ENCODE data around the gene MSRB2. TPM values are rescaled to one million over a fixed set of nuclear protein-coding genes. Genes with fewer than 3 reads are reported as not detected.

The MSRB2 gene
- total and polyA plus RNA-seq, 2 experiments from 2014 or later = 9.5 to 34.6 TPM

GRCh38 chr10:23063973-23064812 lies 31.2 kb upstream of the MSRB2 start:
- H3F3A ChIP-seq (replicated peaks; ENCODE audit: low read depth) = peaks cover 6% of the 10 kb centered on the region
- Mint-ChIP-seq H3K4me3 (no peak overlapping the region), H3K9me3 (peaks cover 9% of the 10 kb centered on the region), H3K4me1 (peaks cover 29% of the 10 kb centered on the region), H3K27me3 (ENCODE audit: insufficient read depth, low read depth, poor library complexity) (peaks cover 5% of the 10 kb centered on the region), H3K36me3 (ENCODE audit: low read depth) (peaks cover 6% of the 10 kb centered on the region; the same call in 2 of the 3 replicates), H3K27ac (no peak overlapping the region)
- no peak overlapping the region for H3K27ac ChIP-seq (ENCODE audit: low read depth)
- H4K20me1 ChIP-seq (replicated peaks; ENCODE audit: insufficient read depth) = no peaks in the 10 kb centered on the region
- H3K9me2 ChIP-seq (ENCODE audit: insufficient read depth) = no peaks in the 10 kb centered on the region
- TF ChIP-seq CREB1 (CRISPR knock-in tag; IDR thresholded peaks at IDR 0.05; ENCODE audit: low read depth) = no peak
- no peak for TF ChIP-seq ZNF331 (CRISPR knock-in tag; IDR thresholded peaks at IDR 0.05; ENCODE audit: low read depth)
- TF ChIP-seq POLR2AphosphoS5 (IDR thresholded peaks at IDR 0.05; ENCODE audit: low read depth) = no peak
- TF ChIP-seq EZH2phosphoT487 (IDR thresholded peaks at IDR 0.05; ENCODE audit: unreplicated experiment) = no peak
- TF ChIP-seq ZNF462 (CRISPR knock-in tag; IDR thresholded peaks at IDR 0.05) = no peak
- TF ChIP-seq NANOG (IDR thresholded peaks at IDR 0.05; ENCODE audit: borderline replicate concordance) = no peak
- TF ChIP-seq ZNF114 (CRISPR knock-in tag; IDR thresholded peaks at IDR 0.05) = no peak
- no peak for TF ChIP-seq STAT1 (IDR thresholded peaks at IDR 0.05; ENCODE audit: unreplicated experiment)
- no peak for TF ChIP-seq EZH2 (IDR thresholded peaks at IDR 0.05; ENCODE audit: low read depth, unreplicated experiment)
- no peak for TF ChIP-seq ETS1 (IDR thresholded peaks at IDR 0.05)
- TF ChIP-seq JUNB (IDR thresholded peaks at IDR 0.05; ENCODE audit: unreplicated experiment) = no peak
- no peak for TF ChIP-seq CTCF (conservative IDR thresholded peaks at IDR 0.05; ENCODE audit: low read depth in 2 of 2)
- no peak for TF ChIP-seq REST (IDR thresholded peaks at IDR 0.05; ENCODE audit: unreplicated experiment)
- peaks cover 41% of the 10 kb centered on the region for H3K4me1 ChIP-seq (ENCODE audit: insufficient read depth)
- DNase-seq (ENCODE audit: low spot score) = no peak
- ATAC-seq = no peak
- peak overlapping the region; percentile 73; the same call in 1 of the 2 replicates for H2AFZ ChIP-seq
- no peaks in the 10 kb centered on the region for H3K27me3 ChIP-seq (ENCODE audit: insufficient read depth)
- H3K4me3 ChIP-seq = no peak overlapping the region
- no peaks in the 10 kb centered on the region for H3K79me2 ChIP-seq (replicated peaks; ENCODE audit: insufficient read depth)
- no peaks in the 10 kb centered on the region; the same call in 1 of the 2 replicates for H3K36me3 ChIP-seq (ENCODE audit: insufficient read depth)
- no peak overlapping the region; the same call in 1 of the 2 replicates for H3K4me2 ChIP-seq
